Mesothelial cell of epicardium (in vitro differentiated cells): ENCODE measurements around the gene CRHR2. TPM values are rescaled to one million over a fixed set of nuclear protein-coding genes. Genes with fewer than 3 reads are reported as not detected.

Experiments used
- DNase-seq, 2 experiments: peaks; one replicate each; pipeline ENCODE4 v3.0.0; 2021; ENCODE audit warnings: low spot score in 2 of 2; ENCODE audit not compliant: unreplicated experiment in 2 of 2
- H3K27ac Mint-ChIP-seq: 2 replicates; pipeline ENCODE4 v1.8.0; 2021; ENCODE audit warnings: mixed read lengths
- H3K27me3 Mint-ChIP-seq: 2 replicates; pipeline ENCODE4 v1.8.0; 2021; ENCODE audit warnings: low read depth, mixed read lengths
- H3K36me3 Mint-ChIP-seq: 2 replicates; pipeline ENCODE4 v1.8.0; 2021; ENCODE audit warnings: mixed read lengths
- H3K4me1 Mint-ChIP-seq: 2 replicates; pipeline ENCODE4 v1.8.0; 2021; ENCODE audit warnings: mixed read lengths
- H3K4me3 Mint-ChIP-seq: 2 replicates; pipeline ENCODE4 v1.8.0; 2021; ENCODE audit warnings: mild to moderate bottlenecking, moderate library complexity, mixed read lengths
- H3K9me3 Mint-ChIP-seq: 2 replicates; pipeline ENCODE4 v1.8.0; 2021; ENCODE audit warnings: mixed read lengths
- total RNA-seq: library from RNA; stranded (reverse); gene quantifications from 3 replicates; pipeline ENCODE4 v1.2.1, GENCODE V29; 2021
- TF ChIP-seq, protein P1 (sequence below): fragments of 200-600 bp; sonication (generic); IDR thresholded peaks from one replicate; pipeline ENCODE4 v1.5.0; 2021; ENCODE audit warnings: antibody characterized with exemption; ENCODE audit not compliant: unreplicated experiment

The CRHR2 gene
- total RNA-seq, 1 donor from 2014 or later = not detected

DNA sequence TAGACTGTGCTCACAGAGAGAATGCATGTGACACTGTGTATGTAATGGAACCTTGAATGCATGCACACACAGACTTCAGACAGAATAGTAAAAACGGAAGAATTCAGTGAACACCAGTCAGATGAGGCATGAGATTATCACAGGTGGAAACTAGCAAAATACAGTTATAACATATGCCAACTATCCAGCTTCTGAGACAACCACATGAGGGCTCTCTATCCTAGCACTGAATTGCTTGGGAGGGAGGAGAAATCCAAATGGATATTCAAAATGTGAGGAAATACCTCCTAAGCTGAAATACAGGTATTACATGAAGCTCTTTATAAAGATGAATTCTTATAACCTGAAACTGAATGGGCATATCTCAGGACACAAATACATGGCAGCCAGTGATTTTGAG is 57.0 kb downstream of the CRHR2 start:
- H3K27me3 Mint-ChIP-seq = no peaks in the 10 kb centered on the region
- no peak overlapping the region for H3K4me3 Mint-ChIP-seq
- peaks cover 43% of the 10 kb centered on the region for H3K36me3 Mint-ChIP-seq
- H3K27ac Mint-ChIP-seq = no peak overlapping the region
- H3K4me1 Mint-ChIP-seq = no peaks in the 10 kb centered on the region
- TF ChIP-seq, protein P1, sequence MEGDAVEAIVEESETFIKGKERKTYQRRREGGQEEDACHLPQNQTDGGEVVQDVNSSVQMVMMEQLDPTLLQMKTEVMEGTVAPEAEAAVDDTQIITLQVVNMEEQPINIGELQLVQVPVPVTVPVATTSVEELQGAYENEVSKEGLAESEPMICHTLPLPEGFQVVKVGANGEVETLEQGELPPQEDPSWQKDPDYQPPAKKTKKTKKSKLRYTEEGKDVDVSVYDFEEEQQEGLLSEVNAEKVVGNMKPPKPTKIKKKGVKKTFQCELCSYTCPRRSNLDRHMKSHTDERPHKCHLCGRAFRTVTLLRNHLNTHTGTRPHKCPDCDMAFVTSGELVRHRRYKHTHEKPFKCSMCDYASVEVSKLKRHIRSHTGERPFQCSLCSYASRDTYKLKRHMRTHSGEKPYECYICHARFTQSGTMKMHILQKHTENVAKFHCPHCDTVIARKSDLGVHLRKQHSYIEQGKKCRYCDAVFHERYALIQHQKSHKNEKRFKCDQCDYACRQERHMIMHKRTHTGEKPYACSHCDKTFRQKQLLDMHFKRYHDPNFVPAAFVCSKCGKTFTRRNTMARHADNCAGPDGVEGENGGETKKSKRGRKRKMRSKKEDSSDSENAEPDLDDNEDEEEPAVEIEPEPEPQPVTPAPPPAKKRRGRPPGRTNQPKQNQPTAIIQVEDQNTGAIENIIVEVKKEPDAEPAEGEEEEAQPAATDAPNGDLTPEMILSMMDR = no peak
- no peaks in the 10 kb centered on the region for H3K9me3 Mint-ChIP-seq
- no peak for DNase-seq

DNA sequence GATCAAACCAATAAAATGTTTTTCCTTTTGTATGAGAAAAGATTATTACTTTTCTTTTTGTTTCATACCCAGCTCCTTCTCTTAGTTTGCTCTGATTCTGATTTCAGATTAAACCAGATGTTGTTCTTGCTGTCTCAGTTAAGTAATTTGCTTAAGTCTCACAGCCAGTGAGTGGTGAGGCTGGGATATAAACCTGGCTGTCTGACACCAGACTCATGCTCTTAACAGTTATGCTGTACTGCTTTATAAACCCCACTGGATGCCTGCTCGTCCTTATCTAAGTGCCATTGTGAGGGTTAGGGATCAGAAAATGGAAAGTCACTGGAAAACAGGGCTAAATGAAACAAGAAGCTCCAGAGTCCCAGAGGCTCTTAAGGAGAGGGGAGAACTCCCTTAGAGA is 63.3 kb downstream of the CRHR2 start:
- Mint-ChIP-seq H3K9me3 (no peaks in the 10 kb centered on the region), H3K27me3 (no peaks in the 10 kb centered on the region), H3K4me3 (no peak overlapping the region), H3K36me3 (peaks cover 47% of the 10 kb centered on the region), H3K4me1 (no peaks in the 10 kb centered on the region), H3K27ac (no peak overlapping the region)
- DNase-seq = no peak
- TF ChIP-seq, protein P1 = no peak

DNA sequence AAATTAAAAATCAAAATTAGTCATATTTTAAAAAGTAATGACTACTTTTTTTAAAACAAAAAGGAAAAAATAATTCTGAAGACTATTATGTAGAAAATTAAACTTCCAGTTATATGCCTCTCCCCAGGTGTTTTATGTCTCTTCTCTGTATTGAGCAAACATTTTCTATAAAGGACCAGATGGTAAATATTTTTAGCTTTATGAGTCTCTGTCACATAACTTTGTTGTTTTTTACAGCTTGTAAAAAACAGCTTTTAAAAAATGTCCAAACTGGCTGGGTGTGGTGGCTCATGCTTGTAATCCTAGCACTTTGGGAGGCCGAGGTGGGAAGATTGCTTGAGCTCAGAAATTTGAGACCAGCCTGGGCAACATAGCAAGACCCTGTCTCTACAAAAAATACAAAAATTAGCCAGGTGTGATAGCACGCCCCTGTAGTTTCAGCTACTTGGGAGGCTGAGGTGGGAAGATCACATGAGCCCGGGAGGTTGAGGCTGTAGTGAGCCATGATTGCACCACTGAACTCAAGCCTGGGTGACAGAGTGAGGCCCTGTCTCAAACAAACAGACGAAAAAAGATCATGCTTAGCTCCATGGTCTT is 64.1 kb downstream of the CRHR2 start:
- H3K4me1 Mint-ChIP-seq = no peaks in the 10 kb centered on the region
- DNase-seq = no peak
- TF ChIP-seq, protein P1 = no peak
- H3K27ac Mint-ChIP-seq = no peak overlapping the region
- no peak overlapping the region for H3K4me3 Mint-ChIP-seq
- H3K27me3 Mint-ChIP-seq = no peaks in the 10 kb centered on the region
- H3K9me3 Mint-ChIP-seq = no peaks in the 10 kb centered on the region
- peaks cover 48% of the 10 kb centered on the region for H3K36me3 Mint-ChIP-seq

DNA sequence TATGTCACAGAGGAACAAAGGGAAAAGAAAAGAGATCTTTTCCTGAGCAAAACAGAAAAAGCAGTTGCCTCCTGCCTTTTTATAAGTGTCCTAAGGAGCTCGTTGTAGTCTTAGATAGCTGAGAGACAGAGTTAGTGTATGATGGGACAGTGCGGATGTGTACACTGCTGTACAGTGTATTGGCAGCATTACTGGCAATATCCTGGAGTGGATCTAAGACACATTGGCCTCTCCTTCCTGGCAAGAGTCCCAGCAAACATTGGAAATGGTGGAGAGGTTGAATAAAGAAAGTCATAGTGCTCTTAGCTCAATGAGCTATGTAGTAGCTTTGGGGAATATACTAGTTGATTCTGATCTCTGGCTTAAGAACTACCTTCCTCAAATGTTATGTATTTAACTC is 64.9 kb downstream of the CRHR2 start:
- no peaks in the 10 kb centered on the region for H3K4me1 Mint-ChIP-seq
- no peak overlapping the region for H3K27ac Mint-ChIP-seq
- H3K4me3 Mint-ChIP-seq = no peak overlapping the region
- TF ChIP-seq, protein P1 = no peak
- H3K36me3 Mint-ChIP-seq = peaks cover 54% of the 10 kb centered on the region
- no peaks in the 10 kb centered on the region for H3K27me3 Mint-ChIP-seq
- no peaks in the 10 kb centered on the region for H3K9me3 Mint-ChIP-seq
- DNase-seq = no peak

DNA sequence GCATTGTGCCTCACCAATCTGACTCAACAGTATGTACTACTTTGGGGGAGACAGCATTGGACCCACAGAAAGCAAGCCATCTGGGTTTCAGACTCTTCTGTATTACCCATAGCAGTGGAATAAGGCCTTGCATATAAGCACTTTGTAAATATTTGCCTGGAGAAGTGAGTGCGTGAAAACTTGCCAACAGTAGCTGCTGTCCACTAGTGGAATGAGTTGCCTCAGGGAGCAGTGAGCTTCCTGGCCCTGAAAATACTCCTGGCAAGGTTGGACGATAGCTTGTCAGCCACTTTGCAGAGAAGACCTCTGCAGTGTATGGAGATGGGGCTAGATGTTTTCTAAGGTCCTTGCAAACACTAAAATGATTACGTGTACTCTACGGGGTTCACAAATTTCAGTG is 65.9 kb downstream of the CRHR2 start:
- Mint-ChIP-seq H3K4me1 (no peaks in the 10 kb centered on the region), H3K9me3 (no peaks in the 10 kb centered on the region), H3K27me3 (no peaks in the 10 kb centered on the region), H3K27ac (no peak overlapping the region), H3K4me3 (no peak overlapping the region), H3K36me3 (peaks cover 49% of the 10 kb centered on the region)
- no peak for DNase-seq
- TF ChIP-seq, protein P1 = no peak
